PFSK-1 (cell line): ENCODE data around the gene C16orf82.

Experiments
- POLR2AphosphoS5 ChIP-seq: IDR thresholded peaks from 2 replicates; pipeline ENCODE4 v1.6.1; 2012; ENCODE audit warnings: low read depth, mild to moderate bottlenecking, control low read depth, low read length, moderate library complexity
- REST ChIP-seq, 2 experiments: IDR thresholded peaks; 2 replicates each; pipeline versions ENCODE4 v1.6.1 to v1.8.0; 2011 to 2012; ENCODE audit warnings: low read depth in 2 of 2, low read length in 2 of 2, control low read depth in 1 of 2, inconsistent platforms in 1 of 2, mild to moderate bottlenecking in 1 of 2, moderate library complexity in 1 of 2; ENCODE audit not compliant: insufficient read depth in 1 of 2
- TAF1 ChIP-seq: IDR thresholded peaks from 2 replicates; pipeline ENCODE4 v1.6.1; 2012; ENCODE audit warnings: low read length, control low read depth, borderline replicate concordance; ENCODE audit not compliant: insufficient read depth

- TF ChIP-seq TAF1 (no peak), POLR2AphosphoS5 (no peak), REST (IDR thresholded peaks at IDR 0.05; ENCODE audit: insufficient read depth in 1 of 2, low read depth in 2 of 2, low read length in 2 of 2) (no peak)
Observed at GRCh38 chr16:27070776-27071175, 4.0 kb downstream of the C16orf82 start.
